CMK (cell line): ENCODE measurements around the gene HNRNPR.
A peak's percentile ranks its signal among the peaks of the same experiment; 100 is the strongest.
"Not testable (repeated sequence)": the region's sequence is repeated elsewhere in the genome, so short reads cannot be mapped to it uniquely, and the experiment has no call there.

Source experiments
- DNase-seq: peaks from one replicate; pipeline ENCODE4 v3.0.0-alpha.2; 2010; ENCODE audit warnings: low read depth

The HNRNPR gene

GRCh38 chr1:23344111-23344986 lies at the start of gene HNRNPR:
HNRNPR (minus strand) TSS chr1:23344284; CDS start chr1:23341008, 3,276 bp downstream.
- DNase-seq: peak; percentile 100

DNA sequence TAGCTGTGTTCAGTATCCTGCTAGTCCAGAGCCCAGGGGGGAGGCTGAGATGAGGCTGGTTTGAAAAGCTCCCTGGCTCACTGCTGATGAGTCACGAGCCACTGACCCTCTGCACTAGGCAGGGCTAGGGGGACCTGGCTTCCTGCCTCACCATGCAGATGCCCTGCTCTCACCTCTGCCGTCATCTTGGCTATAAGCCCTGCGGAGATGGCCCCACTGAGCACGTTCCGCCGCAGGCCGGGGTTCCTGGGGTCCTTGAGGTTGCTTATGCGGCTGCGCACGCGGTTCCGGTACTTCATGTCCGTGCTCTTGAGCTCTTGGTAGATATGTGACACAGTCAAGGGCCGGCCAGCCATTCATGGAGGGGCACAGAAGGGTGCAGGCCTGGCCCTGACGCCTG lies 49.6 kb upstream of the HNRNPR start:
- DNase-seq: no peak

GRCh38 chr1:23392125-23392855 lies 48.2 kb upstream of the HNRNPR start:
- DNase-seq: no peak

DNA sequence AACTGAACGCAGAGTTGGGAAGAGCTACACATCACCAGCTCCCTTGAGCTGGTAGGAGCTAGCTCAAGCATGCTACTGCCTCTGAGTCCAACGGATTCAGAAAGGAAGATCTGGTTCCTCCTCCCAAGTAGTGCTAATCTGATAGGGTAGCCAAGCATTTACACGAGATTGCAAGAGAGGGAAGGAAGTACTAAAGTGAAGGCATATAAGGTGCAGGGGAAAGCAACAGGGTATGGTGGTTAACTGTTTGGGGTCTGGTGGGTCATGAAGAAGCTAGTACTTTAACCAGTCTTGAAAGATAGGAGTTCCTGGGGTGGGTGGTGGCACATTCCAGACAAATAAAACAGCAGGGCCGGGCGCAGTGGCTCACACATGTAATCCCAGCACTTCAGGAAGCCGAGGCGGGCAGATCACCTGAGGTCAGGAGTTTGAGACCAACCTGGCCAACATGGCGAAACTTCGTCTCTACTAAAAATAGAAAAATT lies 45.8 kb upstream of the HNRNPR start:
- no peak for DNase-seq

DNA sequence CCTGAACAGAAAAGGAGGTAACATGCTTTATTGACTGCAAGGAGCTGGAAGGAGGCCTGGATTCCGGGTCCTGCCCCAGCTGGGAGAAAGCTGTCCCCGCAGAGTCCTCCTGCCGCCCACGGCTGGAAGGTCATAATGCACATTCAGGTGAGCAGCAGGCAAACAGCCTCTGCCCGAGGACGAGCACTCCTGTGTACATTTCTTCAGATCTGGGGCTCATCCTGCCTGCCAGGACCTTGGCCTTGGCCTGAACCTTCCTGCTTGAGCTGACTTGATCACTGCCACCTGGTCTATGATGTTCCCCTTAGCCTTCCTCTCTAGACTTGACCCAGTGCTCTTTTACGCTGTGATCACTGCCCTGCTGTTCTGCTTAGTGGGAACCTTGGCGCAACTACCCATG lies 43.4 kb upstream of the HNRNPR start:
- no peak for DNase-seq

DNA sequence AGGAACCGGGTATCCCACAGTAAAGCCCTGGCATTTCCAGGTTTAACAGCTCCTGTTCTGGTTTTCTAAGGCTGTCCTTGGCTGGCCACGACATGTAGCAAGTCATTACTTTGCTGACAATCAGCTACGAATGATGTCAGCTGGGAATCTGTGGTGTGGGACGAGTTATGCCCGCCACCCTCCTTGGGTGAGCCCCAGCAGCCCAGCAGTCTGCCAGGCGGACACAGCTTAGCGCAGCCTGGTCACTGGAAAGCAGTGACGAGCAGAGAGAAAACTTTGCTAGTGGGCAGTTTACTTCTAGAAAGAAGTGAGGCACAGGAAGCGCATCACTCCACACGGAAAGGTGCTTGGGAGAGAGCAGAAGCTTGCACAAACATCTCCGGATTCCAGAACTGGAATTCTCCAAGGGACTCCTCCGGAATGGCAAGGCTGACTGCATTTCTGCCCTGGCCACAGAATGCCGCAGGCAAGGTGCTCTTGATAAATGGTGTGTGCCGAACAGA lies 41.1 kb upstream of the HNRNPR start:
- DNase-seq: no peak

GRCh38 chr1:23384312-23385058 lies 40.4 kb upstream of the HNRNPR start:
- DNase-seq: no peak

DNA sequence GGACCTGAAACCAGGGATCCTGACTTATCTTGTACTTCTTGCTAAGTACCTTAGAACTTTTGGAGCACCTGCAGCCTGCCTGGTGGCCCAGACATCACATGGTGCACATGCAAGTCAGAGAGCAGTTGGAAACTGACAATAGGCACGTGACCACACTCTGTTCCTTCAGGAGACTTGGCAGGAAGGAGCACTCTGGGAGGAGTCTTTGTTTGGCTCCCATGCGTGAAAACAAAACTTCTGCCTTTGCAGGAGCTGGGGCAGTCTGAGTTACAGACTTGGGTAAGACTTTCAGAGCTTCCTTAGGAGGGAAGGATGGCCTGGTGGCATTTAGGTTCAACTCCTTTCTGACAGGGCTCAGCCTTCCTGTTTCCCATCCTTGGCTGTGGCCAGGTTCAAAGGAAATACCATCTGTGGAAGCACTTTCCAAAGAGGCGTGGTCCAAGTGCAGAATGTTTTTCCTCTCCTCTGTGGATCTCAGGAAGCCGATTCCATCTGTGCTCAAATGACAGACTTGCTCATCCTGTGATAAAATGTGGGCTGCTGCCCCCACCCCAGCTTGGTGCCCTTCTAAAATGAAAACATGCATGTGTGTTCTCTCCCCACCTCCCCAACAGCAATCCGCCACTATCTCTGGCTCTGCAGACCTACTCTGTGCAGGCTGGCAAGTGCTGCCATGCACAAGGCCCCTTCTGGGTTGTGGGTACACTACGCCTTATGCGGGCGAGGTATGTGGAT lies 39.7 kb upstream of the HNRNPR start:
- DNase-seq: no peak

GRCh38 chr1:23381233-23381885 lies 37.3 kb upstream of the HNRNPR start:
- DNase-seq: no peak

GRCh38 chr1:23380719-23381118 lies 36.6 kb upstream of the HNRNPR start:
- no peak for DNase-seq

GRCh38 chr1:23380236-23380635 lies 36.2 kb upstream of the HNRNPR start:
- DNase-seq: not testable (repeated sequence)

- DNase-seq: no peak
Measured at GRCh38 chr1:23376890-23377811, 33.1 kb upstream of the HNRNPR start.

GRCh38 chr1:23374079-23374735 lies 30.1 kb upstream of the HNRNPR start:
- not testable (repeated sequence) for DNase-seq

DNA sequence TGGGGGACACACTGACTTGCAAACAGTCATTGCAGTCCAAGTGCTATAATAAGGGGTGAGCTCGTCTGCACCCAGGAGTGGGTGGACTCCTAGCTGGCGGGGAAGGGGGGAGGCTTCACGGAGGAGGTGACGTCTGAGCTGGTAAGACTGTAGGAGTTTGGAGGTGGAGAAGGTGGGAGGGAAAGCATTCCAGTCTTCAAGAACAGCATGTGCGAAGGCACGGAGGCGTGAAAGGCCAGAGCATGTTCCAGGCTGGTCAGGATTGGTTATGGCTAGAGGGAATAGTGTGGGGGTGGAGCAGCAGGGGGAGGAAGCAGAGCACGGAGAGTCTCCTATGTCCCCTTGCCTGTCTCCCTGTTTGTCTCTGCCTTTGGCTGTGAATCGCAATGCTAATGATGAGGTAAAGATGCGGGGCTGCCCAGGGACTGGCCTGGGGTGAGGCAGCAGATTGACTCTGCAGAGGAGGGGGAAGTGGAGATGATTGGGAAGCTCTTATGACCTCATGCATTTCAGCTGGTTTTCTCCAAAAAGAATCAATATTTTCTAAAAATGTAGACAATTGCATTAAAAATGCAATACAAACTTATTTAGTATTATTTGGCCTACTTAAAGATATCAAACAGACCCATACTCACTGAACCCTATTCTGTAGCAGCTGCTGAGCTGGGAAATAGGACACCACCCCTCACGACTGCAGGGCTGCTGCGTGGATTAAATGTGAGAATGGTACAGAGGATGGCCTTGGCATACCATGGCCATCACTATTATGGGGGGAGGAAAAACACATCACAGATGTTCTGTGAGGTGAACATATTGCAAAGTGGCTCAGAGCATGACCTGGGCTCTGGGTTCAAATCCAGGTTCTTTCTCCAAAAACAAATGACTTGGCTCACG lies 28.1 kb upstream of the HNRNPR start:
- no peak for DNase-seq

DNA sequence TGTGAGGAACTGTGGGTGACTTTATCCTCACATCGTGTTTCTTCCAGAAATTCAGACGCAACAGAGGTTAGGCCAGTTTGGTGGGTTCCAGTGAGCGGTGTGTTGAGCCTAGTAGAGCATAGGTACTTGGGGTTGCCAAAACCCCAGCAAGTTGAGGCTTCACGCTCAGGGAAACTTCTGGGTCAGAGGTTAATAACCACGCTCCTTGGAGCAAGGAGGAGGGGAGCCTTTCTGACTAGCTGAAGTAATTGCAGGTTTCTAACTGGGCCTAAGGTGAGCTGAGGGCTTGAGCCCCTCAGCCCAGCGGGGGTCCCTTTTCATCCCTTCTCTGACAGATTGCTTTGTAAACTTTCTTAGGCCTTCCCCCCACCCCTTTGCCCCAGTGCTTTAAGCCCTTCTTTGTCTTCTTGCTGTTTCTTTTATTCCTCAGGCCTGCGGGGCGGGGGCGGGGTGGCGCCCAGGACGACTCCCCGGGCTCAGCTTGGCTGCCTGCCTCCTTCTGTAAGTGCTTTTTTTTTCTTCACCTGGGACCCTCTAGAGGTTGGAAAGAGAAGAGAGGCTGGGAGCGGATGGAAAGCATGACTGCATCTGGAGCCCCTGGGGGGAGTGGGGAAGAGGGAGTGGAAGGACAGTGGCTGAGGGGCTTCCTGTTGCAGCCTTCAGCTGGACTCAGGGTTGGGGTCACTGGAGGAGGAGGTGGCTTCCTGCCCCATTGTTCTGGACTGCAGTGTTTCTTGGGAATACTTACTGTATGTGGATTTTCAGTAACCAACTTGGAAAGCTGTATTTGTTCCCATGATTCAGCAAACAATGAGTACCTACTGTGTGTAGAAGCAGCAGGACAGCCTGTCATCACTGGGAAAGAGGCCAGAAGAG lies 26.9 kb upstream of the HNRNPR start:
- DNase-seq: peak; percentile 37

DNA sequence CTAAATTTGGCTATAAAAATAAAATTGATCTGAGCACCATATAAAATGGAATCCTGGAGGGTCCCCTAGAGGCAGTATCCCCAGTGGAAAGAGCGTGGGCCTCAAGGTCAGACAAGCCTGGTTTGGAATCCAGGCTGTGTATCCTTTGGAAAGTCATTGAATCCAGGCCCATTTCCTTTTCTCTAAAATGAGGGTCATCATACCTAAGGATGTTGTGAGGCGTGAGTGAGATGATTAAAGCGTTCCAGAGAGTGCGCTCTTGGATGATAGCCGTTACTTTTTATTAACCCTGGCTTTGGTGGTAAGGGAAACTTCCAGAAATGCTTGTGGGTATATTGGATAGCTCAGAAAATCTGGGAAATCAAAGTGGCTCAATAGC lies 26.2 kb upstream of the HNRNPR start:
- no peak for DNase-seq

DNA sequence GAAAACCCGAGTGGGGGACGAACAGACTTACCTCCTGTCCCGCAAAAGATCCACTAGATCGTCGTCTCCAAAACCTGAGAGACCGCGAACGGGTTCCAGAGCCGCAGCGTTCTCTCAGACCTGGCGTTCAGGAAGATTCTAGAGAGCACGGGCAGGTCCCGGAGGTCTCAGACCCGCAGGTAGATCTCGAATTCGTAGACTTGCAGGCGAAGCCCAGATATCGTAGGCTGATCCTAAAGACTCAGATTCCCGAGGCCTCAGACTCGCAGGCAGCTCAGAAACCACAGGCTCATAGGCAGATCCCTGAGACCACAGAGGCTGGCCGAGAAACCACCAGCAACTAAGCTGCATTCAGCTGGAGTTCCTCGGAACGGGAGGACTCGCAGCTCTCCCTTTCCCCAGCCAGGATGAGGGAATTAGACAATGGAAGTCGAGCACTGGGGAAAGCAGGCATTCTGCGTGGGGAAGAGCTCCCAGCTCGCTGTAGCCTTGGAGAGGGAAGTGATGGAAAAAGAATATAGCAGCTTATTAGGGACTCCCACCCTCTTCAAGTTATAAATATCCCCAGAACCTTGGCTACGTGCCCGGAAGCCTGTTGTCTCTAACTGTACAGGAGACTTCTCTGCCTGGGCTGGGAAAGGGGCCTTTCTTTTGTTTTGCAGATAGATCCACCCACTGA lies 25.4 kb upstream of the HNRNPR start, which contains the start of gene ZNF436:
Gene ZNF436, minus strand, starts transcription at position 502 of the 679 bp plus-strand sequence. CDS start 1,831 bp downstream, outside the sequence.
- peak; percentile 53 for DNase-seq
